ENCODE measurements around the gene PIK3C2G.
"Not testable (repeated sequence)": the region's sequence is repeated elsewhere in the genome, so short reads cannot be mapped to it uniquely, and the experiment has no call there.

PIK3C2G gene

GRCh38 chr12:18261273-18261672, at the start of gene PIK3C2G:
Gene PIK3C2G (plus strand): TSS chr12:18261518. CDS start chr12:18282082, 20,564 bp downstream.
- no peak for DNase-seq

GRCh38 chr12:18217966-18218365, 43.4 kb upstream of the PIK3C2G start:
- DNase-seq: no peak

DNA sequence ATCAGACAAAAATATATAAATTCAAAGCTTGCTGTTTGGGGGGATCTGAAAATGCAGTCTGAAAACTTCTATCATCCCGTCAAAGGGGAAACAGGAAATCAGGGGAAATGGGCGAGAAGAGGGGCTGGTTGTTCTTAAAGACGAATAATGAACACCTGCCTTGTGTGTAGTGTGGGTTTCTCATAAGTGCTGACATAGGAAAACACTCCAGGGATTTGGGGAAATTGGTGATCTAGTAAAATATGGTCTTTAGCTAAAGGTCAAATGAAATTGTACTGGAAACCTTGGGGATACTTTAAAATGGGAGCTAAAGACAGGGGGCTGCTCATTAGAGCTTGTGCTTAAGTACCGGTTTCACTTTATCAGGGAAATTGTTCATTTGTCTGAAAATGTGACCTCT, 39.6 kb upstream of the PIK3C2G start:
- no peak for DNase-seq

DNA sequence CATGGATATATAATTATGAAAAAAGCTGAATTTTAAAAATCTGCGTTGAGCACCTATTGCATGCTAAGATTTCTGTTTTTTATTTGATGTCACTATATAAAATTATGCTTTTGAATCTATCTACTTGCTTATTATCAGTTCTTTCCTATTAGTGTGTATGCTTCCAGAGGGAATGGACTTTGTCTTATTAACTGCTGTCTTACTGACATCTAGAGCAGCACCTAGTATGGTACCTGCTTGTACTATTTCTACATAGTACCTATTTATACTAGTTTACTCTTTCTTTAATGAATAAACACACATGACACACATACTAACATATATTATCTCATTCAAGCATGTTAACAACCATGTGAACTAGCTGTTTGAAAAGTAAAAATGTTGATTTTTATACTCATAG, 38.6 kb upstream of the PIK3C2G start:
- DNase-seq: no peak

- peak in 1 of 2 donors; percentile 45 for DNase-seq
These were observed 36.6 kb upstream of the PIK3C2G start for GRCh38 chr12:18224745-18225144.

GRCh38 chr12:18239526-18239925, 21.8 kb upstream of the PIK3C2G start:
- DNase-seq: no peak

DNA sequence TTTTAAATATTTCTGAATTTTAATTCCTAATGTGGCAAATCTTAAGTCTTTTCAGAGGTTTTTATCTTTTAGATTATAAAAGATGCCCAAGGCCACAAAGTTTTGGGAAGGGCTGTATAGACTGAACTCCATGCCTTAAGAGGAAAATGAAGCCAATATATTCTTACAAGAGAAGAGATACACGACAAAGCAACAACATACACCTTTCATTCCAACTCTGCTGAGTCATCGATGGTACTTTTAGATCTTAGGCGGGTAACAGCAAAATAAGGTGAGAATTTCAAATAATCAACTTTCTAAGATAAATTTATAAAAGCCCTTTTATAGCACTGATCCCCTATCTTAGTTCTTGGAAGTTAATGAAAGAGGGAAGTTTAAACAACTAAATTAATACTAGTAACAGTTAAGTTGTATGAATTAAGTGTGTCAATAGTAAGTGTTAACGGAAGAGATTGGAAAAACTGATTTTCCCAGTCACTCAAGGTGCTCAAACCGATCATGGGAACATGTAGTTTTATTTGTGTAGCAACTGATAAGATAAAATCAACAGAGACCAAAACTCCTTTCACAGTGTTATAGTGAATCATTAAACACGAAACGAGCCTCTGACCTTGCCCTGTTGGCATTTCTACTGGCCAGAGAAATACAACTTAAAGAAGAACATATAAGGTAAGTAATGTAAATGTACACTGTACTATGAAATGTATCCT, 18.8 kb upstream of the PIK3C2G start:
- no peak for DNase-seq

GRCh38 chr12:18243238-18243637, 18.1 kb upstream of the PIK3C2G start:
- DNase-seq: no peak

DNA sequence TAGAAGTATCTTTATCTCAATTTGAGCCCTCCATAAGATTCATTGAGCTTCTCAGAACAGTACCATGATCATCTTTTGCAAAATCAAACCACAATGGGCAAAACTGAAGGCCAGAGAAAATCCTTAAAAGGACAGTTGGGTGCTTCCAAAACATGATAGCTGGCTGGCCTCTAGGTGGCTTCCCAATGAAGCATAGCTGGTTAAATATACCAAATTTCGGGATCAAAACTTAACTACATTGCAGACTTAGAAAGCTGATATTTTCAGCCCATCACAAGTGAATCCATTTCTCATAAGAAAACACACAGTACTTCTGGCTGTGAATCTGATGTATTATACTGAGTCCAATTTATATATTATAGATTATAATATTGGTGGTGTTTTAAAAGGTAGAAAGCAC, 15.3 kb upstream of the PIK3C2G start:
- no peak for DNase-seq

DNA sequence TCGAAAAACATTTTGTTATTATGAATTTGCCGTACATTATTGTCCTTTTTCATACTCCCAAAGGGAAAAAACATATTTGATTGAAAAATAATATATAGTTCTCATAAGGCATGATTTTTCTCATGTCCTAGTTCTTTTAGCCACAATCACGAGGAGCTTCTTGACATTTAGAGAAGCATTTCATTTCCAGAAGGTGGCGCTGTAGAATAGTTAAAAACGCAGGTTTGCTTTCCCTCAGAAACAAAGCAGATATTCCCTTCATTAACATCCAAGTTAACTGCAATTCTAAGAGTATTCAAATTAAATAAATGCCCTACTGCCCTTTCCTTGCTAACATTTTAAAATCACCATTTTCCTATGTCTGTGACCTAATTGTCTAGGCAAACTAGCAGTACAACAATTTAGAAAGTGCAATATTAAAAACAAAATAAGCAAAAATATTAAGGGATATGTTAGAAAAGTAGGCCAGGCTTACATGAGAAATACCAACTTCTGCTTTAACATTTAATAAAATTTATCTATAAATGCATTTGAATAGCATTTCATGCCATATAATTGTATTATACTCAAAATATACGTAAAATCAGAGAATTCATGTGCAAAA, 10.9 kb upstream of the PIK3C2G start:
- DNase-seq: peak in 1 of 2 donors; percentile 79

DNA sequence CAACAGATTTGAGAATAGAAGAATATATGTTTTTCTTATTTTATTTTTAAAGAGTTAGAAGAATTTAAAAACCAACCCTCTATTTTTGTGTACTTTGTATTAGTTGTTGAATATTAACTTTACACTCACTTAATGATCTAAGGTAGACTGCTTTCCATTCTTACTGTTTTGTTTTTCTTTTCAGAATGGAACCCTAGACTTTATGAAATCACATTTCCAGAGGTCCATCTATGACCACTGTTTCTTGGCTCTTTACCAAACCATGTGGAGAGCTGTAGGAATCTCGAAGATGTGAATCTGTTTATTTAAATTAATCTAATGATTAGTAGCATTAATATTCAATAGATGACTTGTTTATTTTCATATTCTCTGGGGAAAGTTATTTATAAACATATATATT, 7.2 kb upstream of the PIK3C2G start:
- DNase-seq: no peak

DNA sequence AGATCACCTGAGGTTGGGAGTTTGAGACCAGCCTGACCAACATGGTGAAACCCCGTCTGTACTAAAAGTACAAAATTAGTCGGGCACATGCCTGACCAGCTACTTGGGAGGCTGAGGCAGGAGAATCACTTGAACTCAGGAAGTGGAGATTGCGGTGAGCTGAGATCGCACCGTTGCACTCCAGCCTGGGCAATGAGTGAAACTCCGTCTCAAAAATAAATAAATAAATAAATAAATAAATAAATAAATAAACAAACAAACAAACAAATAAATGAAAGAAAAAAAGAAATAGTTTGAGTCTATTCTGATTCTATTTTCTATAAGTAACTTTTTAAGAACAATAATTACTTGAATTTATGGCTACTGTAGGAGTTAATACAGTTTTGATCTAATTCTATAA, 6.3 kb upstream of the PIK3C2G start:
- not testable (repeated sequence) for DNase-seq

DNA sequence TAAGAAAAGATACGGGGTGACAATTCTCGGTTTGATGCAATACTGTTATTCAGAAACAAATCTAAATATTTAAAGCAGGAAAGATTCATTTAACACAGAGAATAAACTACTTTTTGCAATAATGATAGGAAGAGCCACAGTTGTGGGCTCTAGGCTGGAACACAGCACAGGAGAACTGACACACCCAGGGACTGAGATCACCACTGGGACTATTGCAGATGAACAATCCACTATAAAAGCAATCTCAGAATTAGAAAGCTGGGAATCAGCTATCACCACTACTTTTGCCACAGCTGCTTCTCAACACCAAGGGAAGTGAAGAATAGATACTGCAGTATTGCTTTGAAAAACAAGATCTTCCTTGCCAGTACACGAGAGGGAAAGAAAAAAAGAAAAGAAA, 4.1 kb upstream of the PIK3C2G start:
- DNase-seq: no peak

DNA sequence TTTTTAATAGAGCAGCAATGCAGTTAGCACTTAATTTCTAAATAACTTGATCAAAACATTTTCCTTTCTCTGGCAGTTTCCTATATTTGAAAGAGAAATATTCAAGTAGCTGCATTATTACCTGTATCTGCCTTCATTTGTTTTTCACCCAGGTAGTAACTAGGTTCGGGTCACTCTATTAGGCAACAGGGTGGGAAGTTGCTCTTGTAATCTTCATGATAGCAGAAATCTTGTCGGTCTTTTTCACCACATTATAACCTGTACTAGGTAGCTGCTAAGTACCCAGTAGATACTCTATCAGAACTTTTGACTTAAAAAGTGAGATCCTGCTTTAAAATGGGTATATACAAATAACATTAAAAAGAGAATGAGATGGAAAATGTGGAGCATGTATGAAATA, 2.4 kb upstream of the PIK3C2G start:
- DNase-seq: no peak

DNA sequence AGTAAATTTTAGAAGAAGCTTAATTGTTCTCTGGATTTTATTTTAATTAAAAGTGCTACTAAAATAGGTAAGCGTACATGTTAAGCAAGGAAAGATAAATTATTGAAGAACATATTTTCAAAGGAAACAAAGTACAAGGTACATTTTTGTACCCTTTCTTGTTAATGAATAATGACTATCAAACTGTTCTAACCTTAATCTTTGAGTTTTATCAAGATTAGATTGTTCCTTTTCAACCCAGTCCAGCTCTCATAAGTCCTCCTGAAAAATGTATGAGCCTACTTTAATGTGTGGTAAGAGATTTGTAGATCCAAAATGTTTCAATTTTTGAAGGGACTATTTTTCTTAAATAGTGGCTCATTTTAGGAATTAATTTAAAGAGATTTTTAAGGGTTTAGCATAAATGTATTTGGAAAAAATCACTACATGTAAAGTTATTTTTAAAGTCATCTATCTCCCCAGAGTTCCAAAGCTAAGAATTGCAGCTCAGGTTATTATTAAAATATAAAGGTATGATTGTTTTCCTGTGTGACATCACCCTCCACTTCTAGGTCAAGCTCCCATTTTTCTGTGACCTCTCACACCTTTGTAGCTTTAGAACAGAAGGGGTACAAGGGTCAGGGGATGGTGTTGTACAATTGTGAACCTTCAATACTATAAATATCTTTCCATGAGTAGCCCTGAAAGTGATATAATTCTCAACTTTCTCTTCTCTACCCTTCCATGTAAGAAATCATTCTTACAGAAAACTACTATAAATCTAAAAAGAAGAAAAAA, 1.2 kb upstream of the PIK3C2G start:
- DNase-seq: no peak

- no peak for DNase-seq
These were observed 588 bp downstream of the PIK3C2G start for GRCh38 chr12:18261906-18262305.

- DNase-seq: no peak
These were observed 1.2 kb downstream of the PIK3C2G start for GRCh38 chr12:18262514-18262913.

- no peak for DNase-seq
These were observed 3.3 kb downstream of the PIK3C2G start for GRCh38 chr12:18264581-18265075.

GRCh38 chr12:18267427-18268099, 6.2 kb downstream of the PIK3C2G start:
- DNase-seq: no peak

DNA sequence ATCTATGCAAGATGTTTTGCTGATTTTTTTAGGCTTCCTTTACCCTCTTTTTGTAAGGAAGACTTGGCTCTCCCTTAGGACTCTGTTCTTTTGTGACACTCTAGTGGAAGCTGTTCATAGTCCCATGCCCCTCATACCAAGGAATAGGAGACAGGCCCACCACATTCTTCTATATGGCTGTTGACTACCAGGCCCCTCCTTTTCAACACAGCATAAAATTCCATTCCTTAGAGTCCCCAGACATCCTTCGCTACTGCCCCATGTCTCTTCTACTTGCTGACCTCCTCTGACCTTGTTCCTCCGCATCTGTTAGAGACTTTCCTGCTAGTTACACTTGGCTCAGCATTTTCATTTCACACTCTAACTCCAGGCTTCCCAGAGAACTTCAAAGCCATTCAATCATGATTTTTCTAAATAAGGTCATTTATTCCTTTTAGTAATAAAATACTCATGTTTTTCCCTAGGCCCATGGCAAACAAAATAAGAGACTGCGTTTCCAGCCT, 9.7 kb downstream of the PIK3C2G start:
- DNase-seq: no peak

- no peak for DNase-seq
These were observed 14.7 kb downstream of the PIK3C2G start for GRCh38 chr12:18275981-18276380.

DNA sequence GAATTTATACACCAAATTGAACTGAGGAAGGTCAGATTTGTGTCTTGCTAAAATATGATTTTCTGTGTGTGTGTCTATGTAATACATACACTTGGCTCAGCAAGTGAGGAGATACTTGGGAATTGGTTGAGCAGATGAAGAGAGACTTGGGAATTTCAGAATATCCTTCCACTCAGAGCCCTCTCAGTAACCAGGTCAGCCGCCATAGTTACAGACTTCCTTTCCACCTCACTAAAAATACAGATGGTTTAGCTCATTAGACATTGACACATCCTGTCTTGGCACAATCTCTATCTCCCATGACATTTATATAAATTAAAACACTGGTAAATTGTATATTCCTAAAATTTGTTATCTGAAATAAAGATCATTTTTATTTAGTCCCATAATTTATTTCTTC, 15.9 kb downstream of the PIK3C2G start:
- no peak for DNase-seq

- DNase-seq: no peak
These were observed 19.4 kb downstream of the PIK3C2G start for GRCh38 chr12:18280728-18281127.

Measured in hippocampal formation (tissue), 2 donors.